HUDEP-2 (cell line): ENCODE measurements around the gene DAAM2.

Experiments
- DNase-seq, 76 experiments: peaks; one replicate each; lab custom pipeline; 2025; ENCODE audit not compliant: unreplicated experiment in 76 of 76; lab: John Stamatoyannopoulos, UW

The DAAM2 gene

DNA sequence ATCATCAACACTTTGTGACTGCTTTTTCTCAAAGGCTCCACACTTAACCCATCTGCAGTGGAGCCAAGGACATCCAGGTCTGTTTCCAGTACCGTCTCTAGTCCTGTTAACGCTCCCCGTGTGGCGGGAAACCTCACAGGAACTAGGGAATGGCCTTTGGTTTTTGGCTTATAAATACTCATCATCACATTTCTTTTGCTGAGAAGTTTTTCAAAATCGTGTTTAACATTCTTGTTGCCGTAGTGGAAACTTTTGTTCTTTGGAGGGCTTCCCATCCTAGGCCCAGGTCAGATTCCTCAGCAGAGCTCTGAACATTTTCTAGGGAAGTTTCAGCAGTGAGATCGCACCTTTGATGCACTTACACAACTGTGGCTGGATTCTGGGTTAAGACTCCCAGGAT is 24.6 kb downstream of the DAAM2 start:
- no peak for DNase-seq

DNA sequence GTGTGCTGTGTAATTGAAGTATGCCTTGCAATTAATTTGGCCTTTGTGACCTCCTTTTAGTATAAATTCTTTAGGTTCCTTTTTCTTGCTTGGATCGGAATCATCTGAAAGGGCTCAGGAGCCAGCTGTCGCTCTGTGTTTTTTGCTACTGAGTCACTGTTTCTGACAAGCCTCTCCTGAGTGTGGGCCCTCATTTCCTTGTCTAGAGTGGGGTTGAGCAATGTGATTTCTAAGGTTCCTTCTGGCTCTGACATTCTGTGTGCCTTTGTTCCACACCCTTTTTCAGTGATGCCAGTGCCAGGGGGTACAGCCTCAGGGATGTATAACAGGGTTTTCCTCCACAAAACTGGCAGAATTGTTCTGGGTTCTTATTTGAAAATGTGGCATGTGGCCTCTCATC is 26.5 kb downstream of the DAAM2 start:
- no peak for DNase-seq

DNA sequence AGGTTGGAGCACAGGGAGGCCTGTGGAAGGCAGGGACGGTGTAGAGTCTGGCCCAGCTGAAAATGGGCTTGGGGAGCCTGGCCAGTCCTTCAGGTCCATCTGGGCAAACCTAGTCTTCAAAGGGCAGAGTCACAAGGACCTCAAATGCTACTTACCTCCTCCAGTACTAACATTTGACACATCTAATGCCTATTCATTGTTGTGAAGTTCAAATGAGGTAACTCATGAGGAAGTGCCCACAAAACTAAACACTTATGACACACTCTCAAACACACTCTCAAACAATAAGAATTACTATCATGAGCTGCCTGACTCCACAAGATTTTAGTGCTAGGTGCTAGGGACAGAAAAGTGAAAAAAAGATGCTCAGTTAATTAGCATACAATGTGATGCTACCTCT is 27.1 kb downstream of the DAAM2 start:
- DNase-seq = no peak

DNA sequence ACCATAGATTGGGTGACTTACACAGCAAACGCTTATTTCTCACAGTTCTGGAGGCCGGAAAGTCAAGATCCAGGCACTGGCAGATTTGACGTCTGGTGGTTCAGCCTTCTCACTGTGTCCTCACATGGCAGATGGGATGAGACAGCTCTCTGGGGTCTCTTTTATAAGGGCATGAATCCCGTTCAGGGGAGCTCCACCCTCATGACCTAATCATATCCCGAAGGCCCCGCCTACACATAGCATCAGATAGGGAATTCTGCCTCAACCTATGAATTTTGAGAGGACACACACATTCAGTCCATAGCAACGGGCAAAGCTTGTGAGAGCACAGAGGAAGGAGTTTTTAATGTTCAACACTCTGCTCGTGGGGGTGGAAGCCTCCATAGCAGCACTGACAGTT is 27.5 kb downstream of the DAAM2 start:
- no peak for DNase-seq

DNA sequence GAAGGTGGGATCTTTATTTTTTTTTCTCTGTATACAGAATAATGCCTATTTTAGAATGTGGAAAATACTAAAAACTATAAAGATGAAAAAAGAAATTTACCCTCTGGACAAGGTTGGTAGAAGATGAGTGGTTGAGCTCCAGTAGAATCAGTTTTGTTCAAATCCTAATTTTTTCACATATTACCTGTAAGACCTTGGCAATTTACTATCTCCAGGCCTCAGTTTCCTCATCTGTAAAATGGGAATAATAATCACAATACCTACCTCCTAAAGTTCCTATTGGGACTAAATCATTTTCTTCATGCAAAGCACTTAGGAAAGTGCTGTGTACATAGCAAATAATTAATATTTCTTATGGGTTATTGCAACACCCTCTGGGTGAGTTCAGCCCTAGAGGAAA is 28.4 kb downstream of the DAAM2 start:
- DNase-seq = no peak

DNA sequence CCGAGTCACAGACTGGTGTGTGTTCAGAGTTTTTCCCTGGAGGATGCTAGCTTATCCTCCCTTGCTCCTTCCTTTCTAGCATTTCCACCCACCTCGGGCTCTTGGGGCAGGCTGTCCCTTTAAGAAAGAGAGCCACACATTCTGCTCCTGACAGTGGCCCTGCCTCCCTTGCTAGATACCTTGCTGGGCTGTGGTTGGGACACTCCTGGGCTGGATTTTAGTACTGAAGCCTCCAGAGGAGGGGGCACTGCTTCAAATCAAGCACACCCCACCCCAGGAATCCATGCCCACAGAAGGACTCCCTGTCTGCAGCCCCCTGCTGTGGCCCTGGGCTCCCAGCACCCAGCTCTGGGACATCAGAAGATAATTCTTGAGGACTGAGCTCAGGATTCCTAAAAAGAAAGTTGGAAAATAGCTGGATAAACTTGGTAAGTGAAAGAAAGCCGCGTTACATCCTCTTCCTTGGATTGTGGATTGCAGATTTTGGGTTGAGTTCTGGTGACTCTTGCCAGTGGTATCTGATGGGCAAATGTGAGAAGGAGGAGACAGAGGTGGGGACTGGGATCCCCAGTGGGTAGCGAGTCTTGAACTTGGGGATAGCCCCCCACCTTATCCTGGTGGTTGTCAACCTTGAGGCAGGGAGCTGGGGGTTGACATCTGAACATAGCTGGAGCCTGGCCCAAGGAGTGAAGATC is 29.0 kb downstream of the DAAM2 start:
- no peak for DNase-seq

DNA sequence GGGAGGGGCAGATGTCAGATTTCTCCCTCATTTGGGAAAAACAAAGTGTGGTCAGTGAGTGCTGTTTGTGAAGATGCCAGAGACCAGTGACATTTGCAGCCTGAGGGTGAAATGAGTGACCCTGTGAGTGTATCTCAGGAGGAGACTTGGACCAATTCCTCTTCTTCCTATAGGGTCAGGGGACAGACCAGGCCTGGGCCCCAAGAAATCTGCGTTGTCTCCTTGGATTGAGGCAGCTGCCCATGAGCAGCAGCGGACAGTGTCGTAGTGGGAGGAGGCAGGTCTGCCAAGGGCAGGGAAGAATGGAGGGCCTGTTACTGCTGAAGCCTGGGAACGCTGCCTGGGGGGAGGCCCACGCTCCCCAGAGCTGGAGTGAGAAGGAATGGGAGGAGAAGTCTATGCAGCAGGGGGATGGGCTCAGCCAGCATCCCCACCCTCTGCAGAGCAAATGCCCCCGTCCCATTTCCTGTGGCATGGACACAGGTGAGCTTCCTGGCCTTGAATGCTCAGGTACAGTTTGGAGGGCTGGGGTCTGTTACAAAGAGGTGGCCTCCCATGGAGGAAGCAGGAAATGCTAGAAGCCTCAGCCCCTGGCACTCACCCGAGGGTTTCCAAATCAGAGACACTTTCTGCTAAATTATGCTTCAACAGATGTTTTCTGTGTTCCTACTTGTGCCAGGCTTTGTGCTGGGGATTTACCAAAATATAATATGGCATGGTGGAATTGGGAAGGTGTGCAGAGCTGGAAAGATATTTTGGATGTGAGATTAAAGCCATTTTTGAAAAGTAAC is 29.8 kb downstream of the DAAM2 start:
- no peak for DNase-seq

DNA sequence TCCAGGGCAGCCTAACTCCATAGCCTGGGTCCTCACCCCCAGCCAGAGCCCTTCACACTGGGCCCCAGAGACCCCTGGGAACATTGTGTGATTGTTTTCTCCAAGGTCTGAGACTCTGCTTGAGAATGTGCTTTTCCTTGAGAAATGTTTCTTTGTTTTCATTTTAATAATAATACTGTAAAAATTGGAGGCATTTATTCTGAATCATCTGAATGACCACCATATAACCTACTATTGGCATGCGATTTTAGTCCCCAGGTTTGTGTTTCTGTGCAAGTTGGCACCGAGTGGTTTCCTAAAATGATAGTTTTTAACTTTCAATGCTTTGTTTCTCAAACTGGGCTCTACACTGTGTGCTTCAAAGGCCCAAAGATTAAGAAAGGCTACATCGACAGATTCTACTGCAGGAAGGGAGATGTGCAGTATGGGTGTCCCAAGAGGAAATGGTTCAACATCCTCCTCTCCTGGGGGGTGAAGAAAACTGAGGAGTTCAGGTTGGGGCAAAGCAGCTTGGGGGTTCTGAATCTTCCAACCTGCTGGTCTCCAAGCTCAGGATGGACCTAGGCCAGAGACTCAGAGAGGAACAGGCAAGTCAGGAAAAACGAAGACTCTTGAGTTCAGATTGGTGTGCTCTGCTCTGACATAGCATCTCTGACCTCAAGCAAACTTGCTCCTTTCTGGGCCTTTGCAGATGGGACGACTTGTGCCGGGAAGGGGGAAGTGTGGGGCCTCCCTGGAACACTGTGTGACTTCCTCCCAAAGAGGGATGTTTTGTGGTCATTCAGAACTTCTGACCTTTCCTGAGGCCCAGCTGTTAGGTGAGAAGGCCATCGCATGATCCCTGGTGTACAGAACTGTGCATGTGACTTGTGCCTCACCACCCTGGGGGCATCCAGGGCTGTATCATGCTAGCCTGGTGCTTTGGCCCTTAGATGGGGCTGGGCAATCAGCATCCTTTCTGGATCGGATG is 31.0 kb downstream of the DAAM2 start:
- no peak for DNase-seq

DNA sequence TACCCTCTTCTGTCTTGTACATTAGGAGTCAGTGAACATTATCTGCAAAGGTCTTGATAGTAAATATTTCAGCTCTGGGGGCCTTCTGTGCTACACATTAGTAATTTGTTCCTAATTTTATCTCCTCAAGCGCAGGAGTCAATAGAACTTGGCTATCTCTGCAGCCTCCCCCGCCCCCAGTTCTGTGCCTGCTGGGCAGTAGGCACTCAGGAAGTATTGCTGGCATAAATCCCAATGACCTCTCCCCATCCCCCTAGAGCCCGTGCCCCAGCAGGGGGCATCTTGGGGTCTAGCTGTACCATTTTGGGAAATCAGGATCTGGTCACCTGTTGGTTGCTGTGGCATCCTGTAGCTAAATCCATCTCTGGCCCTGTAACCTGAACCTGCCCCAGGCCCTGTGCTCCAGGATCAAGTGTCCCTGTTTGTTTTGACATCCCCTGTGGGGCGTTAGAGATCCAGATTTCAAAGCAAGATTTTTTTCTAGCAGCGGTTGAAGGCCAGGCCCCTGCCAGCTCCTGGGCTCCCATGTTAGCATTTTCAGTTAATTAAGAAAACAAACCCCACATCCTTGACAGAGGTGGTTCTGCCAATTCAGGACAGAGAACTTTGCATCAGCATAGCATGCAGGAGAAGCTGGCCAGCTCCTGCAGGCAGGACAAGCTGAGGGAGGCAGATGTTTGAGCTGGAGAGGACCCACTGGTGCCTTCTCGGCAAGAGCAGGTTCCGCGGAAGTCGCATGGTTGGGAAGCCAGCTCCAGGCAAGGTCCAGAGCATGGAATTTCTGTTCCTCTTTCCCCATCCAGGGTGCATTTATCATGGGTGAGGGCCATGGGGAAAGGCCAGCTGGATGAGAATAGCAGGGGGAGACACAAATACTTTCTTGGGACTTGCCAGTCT is 32.1 kb downstream of the DAAM2 start:
- DNase-seq = no peak

DNA sequence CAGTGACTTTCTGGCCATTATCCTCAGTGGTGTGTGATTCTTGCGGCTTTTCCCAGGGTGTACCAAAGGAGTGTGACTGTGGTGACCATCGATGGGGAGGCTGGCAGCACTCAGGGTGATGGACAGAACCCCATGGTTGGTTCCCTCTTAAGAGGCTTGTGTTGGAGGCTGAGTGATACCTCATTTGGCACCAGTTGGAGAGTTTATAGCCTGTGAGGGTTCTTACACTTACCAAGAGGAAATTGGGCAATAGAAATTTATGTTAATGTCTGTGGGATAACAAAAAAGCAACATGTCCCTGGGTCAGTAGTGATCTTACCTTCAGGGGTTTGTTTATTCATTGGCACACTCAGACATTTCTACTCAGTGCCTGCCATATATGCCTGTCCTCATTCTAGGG is 37.2 kb downstream of the DAAM2 start:
- no peak for DNase-seq

DNA sequence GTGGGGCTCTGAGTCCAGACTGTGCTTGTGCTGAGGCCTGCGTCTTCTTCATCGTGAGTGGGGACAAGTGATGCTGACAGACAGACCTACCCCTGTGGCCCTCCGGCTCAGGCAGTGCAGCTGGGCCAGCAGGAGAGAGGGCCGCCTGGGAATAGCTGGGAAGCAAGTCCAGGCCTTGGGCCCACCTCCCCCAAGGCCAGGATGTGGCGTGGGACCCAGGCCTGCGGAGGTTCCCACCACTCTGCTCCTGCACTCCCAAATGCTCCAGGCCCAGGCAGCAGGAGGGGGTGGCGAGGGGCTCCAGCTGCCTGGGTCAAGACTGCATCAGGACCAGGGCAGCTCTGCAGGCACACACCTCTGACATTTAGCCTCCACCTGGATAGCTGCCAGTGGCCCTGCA is 38.3 kb downstream of the DAAM2 start:
- no peak for DNase-seq

DNA sequence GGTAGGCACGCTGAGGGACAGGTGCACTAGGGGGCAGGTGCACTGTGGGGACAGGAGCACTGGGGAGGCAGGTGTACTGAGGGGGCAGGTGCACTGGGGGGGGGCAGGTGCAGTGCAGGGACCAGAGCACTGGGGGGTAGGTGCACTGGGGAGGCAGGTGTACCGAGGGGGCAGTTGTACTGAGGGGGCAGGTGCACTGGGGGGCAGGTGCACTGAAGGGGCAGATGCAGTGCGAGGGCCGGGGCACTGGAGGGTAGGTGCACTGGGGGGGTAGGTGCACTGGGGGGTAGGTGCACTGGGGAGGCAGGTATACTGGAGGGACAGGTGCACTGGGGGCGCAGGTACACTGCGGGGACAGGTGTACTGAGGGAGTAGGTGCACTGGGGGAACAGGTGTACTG is 39.5 kb downstream of the DAAM2 start:
- DNase-seq = no peak

DNA sequence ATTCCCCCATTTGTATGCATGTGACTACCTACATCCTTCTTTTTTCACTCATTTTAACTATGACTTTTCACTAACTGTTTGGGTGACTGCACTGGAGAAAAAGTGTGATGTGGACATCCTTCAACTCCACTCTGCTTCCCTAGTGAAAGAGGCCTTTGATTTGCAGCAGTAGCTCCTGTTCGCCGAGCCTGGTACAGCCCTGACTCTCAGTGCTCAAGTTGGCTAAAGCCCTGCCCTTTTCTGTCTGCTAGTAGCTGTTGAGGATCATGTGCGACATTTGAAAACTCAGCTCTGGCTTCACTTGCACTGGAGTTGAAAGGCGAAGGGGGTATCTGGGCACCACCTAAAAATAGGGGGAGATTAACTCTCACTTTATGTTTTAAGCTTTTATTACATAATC is 42.1 kb downstream of the DAAM2 start:
- no peak for DNase-seq

DNA sequence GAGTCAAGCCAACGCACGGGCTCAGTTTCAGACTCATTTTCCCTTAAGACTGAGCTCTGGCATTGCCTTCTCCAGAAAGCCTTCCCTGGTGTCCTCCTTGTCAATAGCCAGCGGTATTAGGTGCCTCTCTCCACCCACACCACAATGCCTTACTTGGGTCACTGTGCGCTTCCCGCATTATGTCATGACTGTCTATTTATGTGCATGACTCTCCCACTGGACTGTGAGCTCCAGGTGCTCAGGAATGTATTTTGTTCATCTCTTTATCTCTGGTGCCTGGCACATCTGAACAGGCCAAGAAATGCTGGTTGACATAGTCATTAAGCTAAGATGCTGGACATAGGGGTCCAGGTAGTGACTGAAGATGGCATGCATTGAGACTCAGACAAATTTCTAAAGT is 42.7 kb downstream of the DAAM2 start:
- no peak for DNase-seq

DNA sequence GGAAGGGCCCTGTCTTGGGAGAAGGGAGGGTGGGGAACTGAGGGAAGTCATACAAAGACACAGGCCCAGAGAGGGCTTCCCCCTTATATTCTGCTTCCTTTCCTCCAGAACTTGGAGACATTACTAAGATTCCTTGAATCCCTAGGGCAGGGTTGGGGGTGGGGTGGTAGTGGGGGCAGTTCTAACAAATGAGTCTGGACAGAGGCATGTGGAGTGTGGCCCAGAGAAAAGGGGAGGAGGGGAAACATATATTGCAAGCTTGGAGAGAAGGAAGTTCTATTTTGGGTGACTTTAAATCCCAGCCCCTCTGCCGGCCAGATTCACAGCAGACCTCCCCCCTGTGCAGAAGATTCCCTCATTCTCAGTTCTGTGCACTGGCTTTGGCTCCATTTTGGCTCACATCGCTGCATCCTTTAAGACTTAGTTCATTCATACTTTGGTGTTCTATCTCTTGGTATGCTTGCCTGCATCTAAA is 43.7 kb downstream of the DAAM2 start:
- DNase-seq = no peak

DNA sequence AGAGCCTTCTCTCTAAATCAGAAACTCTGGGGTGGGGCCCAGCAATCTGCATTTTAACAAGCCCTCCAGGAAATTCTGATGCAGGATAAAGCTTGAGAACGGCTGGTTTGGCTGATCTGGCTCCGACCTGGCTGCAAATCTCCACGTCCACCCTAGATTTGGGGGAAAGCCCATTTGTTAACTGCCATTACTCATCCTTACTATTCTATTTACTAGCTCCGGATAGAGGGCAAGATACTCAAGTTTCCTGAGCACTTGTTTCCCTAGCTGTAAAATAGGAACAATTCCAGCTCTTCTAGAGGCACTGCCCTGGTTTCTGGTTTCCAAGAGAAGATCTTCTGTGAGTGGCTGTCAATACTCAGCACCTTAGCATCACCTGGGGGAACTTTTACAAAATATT is 44.4 kb downstream of the DAAM2 start:
- DNase-seq = no peak

DNA sequence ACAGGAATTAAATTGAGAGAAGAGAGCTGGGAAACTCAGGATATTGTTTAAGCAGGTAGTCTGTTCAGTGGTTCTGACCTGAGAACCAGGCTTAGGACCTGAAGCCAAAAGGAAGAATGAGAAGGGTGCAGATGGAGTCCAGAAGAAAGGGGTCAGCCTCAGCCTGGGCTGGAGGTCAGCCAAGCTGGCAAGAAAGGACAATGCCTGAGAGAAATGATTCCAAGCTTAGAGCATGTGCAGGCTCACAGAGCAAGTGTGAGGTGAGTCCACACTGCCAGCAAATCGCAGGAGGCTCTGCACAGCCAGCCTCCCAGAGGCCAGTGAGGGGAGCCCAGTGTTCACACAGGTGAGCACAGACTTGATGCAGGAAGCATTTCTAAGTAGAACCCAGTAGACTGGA is 47.3 kb downstream of the DAAM2 start:
- DNase-seq = no peak

DNA sequence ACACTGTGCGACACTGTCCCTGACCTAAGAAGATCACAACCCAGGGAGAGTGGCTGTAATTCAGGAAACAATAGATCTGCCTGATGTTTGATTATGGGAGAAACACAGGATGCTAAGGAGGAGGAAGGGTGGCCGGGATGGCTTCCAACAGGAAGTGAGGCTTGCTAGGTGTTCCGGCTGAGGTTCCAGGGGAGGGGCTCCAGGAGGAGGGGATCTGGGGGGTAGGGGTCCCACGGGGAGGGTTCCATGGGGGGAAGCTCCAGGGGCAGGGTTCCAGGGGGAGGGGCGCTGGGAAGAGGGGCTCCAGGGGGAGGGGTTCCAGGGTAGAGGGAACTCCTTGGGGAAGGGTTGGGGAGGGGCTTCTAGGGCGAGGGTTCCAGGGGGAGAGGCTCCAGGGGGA is 48.6 kb downstream of the DAAM2 start:
- no peak for DNase-seq

DNA sequence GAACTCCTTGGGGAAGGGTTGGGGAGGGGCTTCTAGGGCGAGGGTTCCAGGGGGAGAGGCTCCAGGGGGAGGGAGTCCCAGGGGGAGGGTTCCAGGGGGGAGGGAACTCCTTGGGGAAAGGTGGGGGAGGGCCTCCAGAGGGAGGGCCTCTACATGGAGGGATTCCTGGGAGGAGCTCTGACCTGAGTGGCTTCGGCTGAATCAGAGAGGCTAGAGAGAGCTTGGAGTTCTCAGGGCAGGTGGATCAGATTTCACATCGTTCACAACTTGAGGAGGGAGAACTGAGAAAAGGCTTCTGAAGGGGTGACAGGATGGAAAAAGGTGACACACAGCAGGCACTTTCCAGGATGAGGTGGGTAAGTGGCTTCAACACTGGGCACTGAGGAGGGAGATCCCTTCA is 49.1 kb downstream of the DAAM2 start:
- no peak for DNase-seq

DNA sequence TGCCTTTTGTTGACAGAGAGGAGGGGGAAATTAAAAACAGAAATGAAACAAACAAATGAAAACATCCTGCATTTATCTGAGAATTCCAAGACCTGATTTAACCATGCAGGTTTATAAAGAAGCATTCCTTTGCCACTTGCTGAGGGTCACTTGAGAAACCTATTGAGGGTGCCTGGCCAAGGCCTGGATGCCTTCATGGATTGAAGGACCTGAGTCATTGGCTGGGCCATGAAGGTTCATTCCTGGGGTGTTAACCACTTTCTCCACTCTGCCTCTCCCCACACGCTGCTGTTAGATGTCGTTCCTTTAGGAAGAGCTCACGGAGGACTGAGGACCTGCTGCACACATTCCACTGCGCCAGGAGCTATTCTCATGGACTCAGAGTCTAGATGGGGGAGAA is 49.7 kb downstream of the DAAM2 start:
- DNase-seq = no peak
